Fibroblast of villous mesenchyme (primary cell): ENCODE data around the gene SMC3. TPM values are rescaled to one million over a fixed set of nuclear protein-coding genes. Genes with fewer than 3 reads are reported as not detected.

Experiments
- DNase-seq: peaks from one replicate; pipeline ENCODE4 v3.0.0-alpha.2; 2010; ENCODE audit warnings: low read depth
- H3K4me3 ChIP-seq: 2 replicates; pipeline ENCODE4 v1.5.1; 2011; ENCODE audit warnings: low read depth, mild to moderate bottlenecking, low read length
- CTCF ChIP-seq: IDR thresholded peaks from 2 replicates; pipeline ENCODE4 v1.5.1; 2012; ENCODE audit warnings: low read depth, mild to moderate bottlenecking, low read length; ENCODE audit not compliant: insufficient read depth
- total RNA-seq: library from RNA; depleted of rRNA; stranded (reverse); fragments of >200 nt; gene quantifications from 2 replicates; pipeline ENCODE4 v1.2.3, GENCODE V29; 2012

The SMC3 gene
- total RNA-seq, 1 donor = 23.3 TPM

- no peak for TF ChIP-seq CTCF
- no peak for DNase-seq
- no peak overlapping the region for H3K4me3 ChIP-seq
Observed at GRCh38 chr10:110642204-110643034, 74.9 kb downstream of the SMC3 start.

- no peak for DNase-seq
- peak overlapping the region; percentile 56 for H3K4me3 ChIP-seq
- TF ChIP-seq CTCF = no peak
Observed at GRCh38 chr10:110643035-110643652, 75.6 kb downstream of the SMC3 start.

GRCh38 chr10:110643653-110644597 lies 76.4 kb downstream of the SMC3 start, which contains the start of gene RBM20:
TSS of gene RBM20 (plus strand) at chr10:110644336. CDS start at chr10:110644455, 119 bp downstream.
- DNase-seq = peak; percentile 21
- peak within 1 kb of the TSS; percentile 56 for H3K4me3 ChIP-seq
- no peak for TF ChIP-seq CTCF

- TF ChIP-seq CTCF = no peak
- no peak for DNase-seq
- peak overlapping the region; percentile 56 for H3K4me3 ChIP-seq
Observed at GRCh38 chr10:110644598-110645462, 77.3 kb downstream of the SMC3 start.

- no peak overlapping the region for H3K4me3 ChIP-seq
- no peak for DNase-seq
- TF ChIP-seq CTCF = no peak
Observed at GRCh38 chr10:110646417-110647135, 79.1 kb downstream of the SMC3 start.
